Measurements from ENCODE around the gene TBC1D5. TPM values are rescaled to one million over a fixed set of nuclear protein-coding genes. Genes with fewer than 3 reads are reported as not detected.

The TBC1D5 gene
- total RNA-seq, 4 donors from 2014 or later: 29.2 to 114 (median 53.4) TPM

DNA sequence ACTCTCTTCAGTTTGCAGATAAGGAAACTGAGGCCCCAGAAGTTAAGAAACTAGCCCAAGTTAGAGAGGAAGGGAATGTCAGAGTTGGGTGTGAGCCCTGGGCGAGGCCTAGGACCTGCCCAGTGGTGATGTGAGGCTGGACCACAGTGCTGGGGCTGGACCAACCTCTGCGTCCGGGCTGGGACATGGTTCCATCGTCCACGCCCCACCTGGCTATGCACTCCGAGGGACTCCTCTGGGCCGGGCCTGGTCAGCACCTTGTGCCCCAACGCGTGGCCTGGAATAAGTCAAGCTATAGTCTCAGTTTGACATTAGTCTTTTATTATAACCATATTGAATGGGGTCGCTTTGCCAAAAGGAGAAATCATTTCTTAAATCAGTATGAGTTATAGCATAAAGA, 585.6 kb downstream of the TBC1D5 start:
- peaks cover 0 to 56% (median 0%) of the 10 kb centered on the region in 3 donors for H3K36me3 ChIP-seq
- no peak overlapping the region for H3K4me3 ChIP-seq
- TF ChIP-seq, protein P1, sequence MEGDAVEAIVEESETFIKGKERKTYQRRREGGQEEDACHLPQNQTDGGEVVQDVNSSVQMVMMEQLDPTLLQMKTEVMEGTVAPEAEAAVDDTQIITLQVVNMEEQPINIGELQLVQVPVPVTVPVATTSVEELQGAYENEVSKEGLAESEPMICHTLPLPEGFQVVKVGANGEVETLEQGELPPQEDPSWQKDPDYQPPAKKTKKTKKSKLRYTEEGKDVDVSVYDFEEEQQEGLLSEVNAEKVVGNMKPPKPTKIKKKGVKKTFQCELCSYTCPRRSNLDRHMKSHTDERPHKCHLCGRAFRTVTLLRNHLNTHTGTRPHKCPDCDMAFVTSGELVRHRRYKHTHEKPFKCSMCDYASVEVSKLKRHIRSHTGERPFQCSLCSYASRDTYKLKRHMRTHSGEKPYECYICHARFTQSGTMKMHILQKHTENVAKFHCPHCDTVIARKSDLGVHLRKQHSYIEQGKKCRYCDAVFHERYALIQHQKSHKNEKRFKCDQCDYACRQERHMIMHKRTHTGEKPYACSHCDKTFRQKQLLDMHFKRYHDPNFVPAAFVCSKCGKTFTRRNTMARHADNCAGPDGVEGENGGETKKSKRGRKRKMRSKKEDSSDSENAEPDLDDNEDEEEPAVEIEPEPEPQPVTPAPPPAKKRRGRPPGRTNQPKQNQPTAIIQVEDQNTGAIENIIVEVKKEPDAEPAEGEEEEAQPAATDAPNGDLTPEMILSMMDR (IDR thresholded peaks at IDR 0.05): no peak
- no peak for TF ChIP-seq POLR2A (IDR thresholded peaks at IDR 0.05)
- no peak for DNase-seq
- no peaks in the 10 kb centered on the region for H3K27me3 ChIP-seq
- peaks cover 0 to 10% (median 0%) of the 10 kb centered on the region in 4 donors for H3K9me3 ChIP-seq
- no peaks in the 10 kb centered on the region for H3K4me1 ChIP-seq
- no peak overlapping the region for H3K27ac ChIP-seq

DNA sequence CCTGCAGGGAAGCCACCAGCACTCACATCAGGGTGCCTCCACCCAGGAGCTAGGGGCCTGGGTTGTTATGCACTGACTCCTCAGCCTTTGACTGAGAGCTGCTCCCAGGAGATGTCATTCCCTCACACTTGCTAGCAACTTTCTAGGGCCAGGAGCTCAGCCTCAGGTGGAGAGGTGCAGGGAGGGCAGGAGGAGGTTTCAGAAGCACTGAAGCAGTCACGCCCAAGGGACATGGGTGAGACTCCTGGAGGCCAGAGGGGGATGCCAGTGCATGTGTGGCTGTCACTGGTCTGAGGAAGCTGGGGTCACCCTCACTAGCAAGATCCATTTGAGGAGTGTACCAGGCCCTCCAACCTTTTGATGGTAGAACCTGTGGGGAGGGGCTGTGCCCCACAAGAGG, 586.5 kb downstream of the TBC1D5 start:
- TF ChIP-seq, protein P1 (IDR thresholded peaks at IDR 0.05): no peak
- TF ChIP-seq POLR2A (IDR thresholded peaks at IDR 0.05): no peak
- no peak for DNase-seq
- peaks cover 0 to 48% (median 0%) of the 10 kb centered on the region in 3 donors for H3K36me3 ChIP-seq

DNA sequence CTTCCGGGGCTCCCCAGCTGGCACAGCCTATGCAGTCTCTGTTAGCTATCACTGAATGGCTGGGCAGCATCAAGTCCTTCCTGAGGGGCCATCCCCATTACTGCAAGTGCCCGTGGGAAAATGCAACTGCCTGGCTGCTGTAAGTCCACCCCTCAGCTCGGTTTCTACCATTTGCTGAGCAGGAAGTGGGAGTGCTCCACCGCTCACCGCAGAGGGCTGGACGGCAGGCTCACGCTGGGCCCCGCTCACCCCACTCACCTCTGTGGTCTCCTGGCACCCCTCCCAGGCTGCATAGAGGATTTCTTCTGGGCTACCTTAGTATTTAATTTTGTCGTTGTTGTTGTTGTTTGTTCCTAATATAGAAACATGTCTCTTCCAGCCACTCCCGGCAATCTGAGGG, 587.5 kb downstream of the TBC1D5 start:
- H3K36me3 ChIP-seq: peaks cover 0 to 43% (median 0%) of the 10 kb centered on the region in 3 donors
- no peak for DNase-seq

More for the DNA sequence above, 586.5 kb downstream of the TBC1D5 start:
- Histone ChIP-seq H3K4me1 (no peaks in the 10 kb centered on the region), H3K4me3 (no peak overlapping the region), H3K27me3 (no peaks in the 10 kb centered on the region), H3K9me3 (peaks cover 0 to 10% (median 0%) of the 10 kb centered on the region in 4 donors), H3K27ac (no peak overlapping the region)

DNA sequence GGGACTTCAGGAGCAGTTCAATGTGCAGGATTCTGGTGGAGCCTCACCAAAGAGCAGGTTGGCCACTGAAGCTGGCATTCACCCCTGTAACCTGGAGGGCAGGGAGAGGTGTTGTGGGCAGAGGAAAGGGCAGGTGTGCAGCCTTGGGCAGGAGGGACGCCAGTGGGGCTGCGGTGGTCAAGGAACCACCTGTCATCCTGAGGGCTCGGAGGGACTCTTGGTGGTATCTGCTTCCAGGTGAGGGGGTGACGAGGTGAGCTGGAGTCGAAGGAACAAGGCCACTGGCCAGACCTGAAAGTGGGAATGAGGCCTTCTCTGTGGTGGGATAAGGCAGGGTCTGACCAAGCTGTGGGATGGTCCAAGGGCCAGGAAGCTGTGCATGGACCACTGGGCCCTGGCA, 588.2 kb downstream of the TBC1D5 start:
- H3K27ac ChIP-seq: no peak overlapping the region
- TF ChIP-seq, protein P1 (IDR thresholded peaks at IDR 0.05): no peak
- no peak overlapping the region for H3K4me3 ChIP-seq
- no peaks in the 10 kb centered on the region for H3K27me3 ChIP-seq
- DNase-seq: no peak
- peaks cover 0 to 10% (median 0%) of the 10 kb centered on the region in 4 donors for H3K9me3 ChIP-seq
- no peaks in the 10 kb centered on the region for H3K4me1 ChIP-seq
- H3K36me3 ChIP-seq: peaks cover 0 to 39% (median 0%) of the 10 kb centered on the region in 3 donors

More for the DNA sequence above, 587.5 kb downstream of the TBC1D5 start:
- no peaks in the 10 kb centered on the region for H3K27me3 ChIP-seq
- peaks cover 0 to 10% (median 0%) of the 10 kb centered on the region in 4 donors for H3K9me3 ChIP-seq
- H3K27ac ChIP-seq: no peak overlapping the region
- TF ChIP-seq, protein P1 (IDR thresholded peaks at IDR 0.05): no peak
- no peak for TF ChIP-seq POLR2A (IDR thresholded peaks at IDR 0.05)
- H3K4me1 ChIP-seq: no peaks in the 10 kb centered on the region
- no peak overlapping the region for H3K4me3 ChIP-seq

DNA sequence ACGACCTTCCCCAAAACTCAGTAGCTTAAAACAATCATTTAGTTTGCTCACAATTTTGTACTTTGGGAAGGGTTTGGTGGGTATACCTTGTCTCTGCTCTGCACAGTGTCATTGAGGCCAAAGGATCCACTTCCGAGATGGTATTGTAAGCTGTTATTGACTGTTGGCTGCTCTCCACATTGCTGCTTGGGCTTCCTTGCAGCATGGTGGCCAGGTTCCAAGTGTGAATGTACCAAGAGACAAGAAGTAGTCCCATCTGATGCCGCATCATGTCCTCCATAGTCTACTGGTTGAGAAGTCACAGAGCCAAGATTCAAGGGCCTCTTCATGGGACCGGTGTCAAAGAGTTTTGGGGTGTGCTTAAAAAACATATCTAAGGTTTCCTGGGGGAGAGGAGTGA, 589.2 kb downstream of the TBC1D5 start:
- Histone ChIP-seq H3K36me3 (peaks cover 0 to 38% (median 0%) of the 10 kb centered on the region in 3 donors), H3K4me1 (no peaks in the 10 kb centered on the region), H3K27me3 (no peaks in the 10 kb centered on the region), H3K27ac (no peak overlapping the region), H3K4me3 (no peak overlapping the region), H3K9me3 (peaks cover 0 to 10% (median 0%) of the 10 kb centered on the region in 4 donors)
- TF ChIP-seq, protein P1 (IDR thresholded peaks at IDR 0.05): no peak
- no peak for TF ChIP-seq POLR2A (IDR thresholded peaks at IDR 0.05)
- no peak for DNase-seq
